ENCODE results near the gene ZCCHC13. TPM values are rescaled to one million over a fixed set of nuclear protein-coding genes. Genes with fewer than 3 reads are reported as not detected.
"Not testable (repeated sequence)": the region's sequence is repeated elsewhere in the genome, so short reads cannot be mapped to it uniquely, and the experiment has no call there.

The ZCCHC13 gene
- polyA plus RNA-seq (2011; rRNA removed) (not detected in 2 replicates), polyA plus RNA-seq (2017; fragmentation: RNase III; extraction: RNeasy Plus Mini Kit Qiagen cat#74134 plus additional on column Dnase treatment) (not detected in 3 replicates), polyA minus RNA-seq (2011; rRNA and poly(A)+ RNA removed) (not detected in 2 replicates)
- not detected in 2 replicates for polyA plus RNA-seq (2012; cell fraction: cytosol; rRNA removed)
- polyA plus RNA-seq (2012; cell fraction: nucleus; rRNA removed) = not detected in 2 replicates

DNA sequence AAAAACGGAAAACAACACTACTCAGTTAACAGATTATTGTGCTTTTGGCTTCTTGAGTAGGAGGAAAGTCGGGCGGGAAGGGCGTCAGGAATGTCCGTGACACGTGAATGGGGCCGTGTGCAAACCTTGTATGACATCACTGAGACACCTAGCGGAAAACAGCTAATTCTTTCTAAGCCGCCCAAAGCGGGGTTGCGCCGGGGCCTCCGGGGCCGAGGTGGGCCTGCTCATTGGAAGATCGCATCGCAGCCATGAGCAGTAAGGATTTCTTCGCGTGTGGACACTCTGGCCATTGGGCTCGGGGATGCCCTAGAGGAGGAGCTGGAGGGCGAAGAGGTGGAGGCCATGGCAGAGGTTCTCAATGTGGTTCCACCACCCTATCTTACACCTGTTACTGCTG is at the start of gene ZCCHC13:
Gene ZCCHC13 (plus strand): TSS at position 165 of the 400 bp plus-strand sequence. CDS start 87 bp downstream, at position 252.
- TF ChIP-seq CHD4 (IDR thresholded peaks at IDR 0.05; ENCODE audit: borderline replicate concordance) (no peak), HOXB5 (CRISPR knock-in tag; IDR thresholded peaks at IDR 0.05) (no peak), RCOR1 (IDR thresholded peaks at IDR 0.05; ENCODE audit: low read depth, low read length) (no peak), JUN (IDR thresholded peaks at IDR 0.05) (no peak), ZSCAN20 (CRISPR knock-in tag; IDR thresholded peaks at IDR 0.05) (no peak), FOSL2 (IDR thresholded peaks at IDR 0.05) (no peak), FOSL2 (CRISPR knock-in tag; IDR thresholded peaks at IDR 0.05) (no peak), ZNF302 (CRISPR knock-in tag; IDR thresholded peaks at IDR 0.05) (no peak), RNF2 (IDR thresholded peaks at IDR 0.05; ENCODE audit: borderline replicate concordance, low read depth) (no peak)
- TF ChIP-seq, protein P1, sequence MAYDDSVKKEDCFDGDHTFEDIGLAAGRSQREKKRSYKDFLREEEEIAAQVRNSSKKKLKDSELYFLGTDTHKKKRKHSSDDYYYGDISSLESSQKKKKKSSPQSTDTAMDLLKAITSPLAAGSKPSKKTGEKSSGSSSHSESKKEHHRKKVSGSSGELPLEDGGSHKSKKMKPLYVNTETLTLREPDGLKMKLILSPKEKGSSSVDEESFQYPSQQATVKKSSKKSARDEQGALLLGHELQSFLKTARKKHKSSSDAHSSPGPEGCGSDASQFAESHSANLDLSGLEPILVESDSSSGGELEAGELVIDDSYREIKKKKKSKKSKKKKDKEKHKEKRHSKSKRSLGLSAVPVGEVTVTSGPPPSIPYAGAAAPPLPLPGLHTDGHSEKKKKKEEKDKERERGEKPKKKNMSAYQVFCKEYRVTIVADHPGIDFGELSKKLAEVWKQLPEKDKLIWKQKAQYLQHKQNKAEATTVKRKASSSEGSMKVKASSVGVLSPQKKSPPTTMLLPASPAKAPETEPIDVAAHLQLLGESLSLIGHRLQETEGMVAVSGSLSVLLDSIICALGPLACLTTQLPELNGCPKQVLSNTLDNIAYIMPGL (CRISPR knock-in tag; IDR thresholded peaks at IDR 0.05; ENCODE audit: borderline replicate concordance) = no peak
- no peak within 1 kb of the TSS for H3K4me3 ChIP-seq
- H3K9me3 ChIP-seq = no peaks in the 10 kb centered on the region
- no peaks in the 10 kb centered on the region for H3K4me1 ChIP-seq
- no peak for ATAC-seq
- WGBS (ENCODE audit: missing lambda C conversion rate) = 80% methylated on average over 9 of the region's 20 CpGs
- no peak within 1 kb of the TSS for H3K4me2 ChIP-seq
- no peak for DNase-seq (ENCODE audit: low read depth in 1 of 2, low spot score in 1 of 2)
- POLR2A ChIA-PET = no interaction called here
- H3K27ac ChIP-seq = no peak within 1 kb of the TSS
- CTCF ChIA-PET = interaction anchor here (0.7 kb wide), 1 partner anchor 28 kb away, joined by 5 read pairs; no protein-coding TSS in a partner anchor
- no peak for FAIRE-seq

DNA sequence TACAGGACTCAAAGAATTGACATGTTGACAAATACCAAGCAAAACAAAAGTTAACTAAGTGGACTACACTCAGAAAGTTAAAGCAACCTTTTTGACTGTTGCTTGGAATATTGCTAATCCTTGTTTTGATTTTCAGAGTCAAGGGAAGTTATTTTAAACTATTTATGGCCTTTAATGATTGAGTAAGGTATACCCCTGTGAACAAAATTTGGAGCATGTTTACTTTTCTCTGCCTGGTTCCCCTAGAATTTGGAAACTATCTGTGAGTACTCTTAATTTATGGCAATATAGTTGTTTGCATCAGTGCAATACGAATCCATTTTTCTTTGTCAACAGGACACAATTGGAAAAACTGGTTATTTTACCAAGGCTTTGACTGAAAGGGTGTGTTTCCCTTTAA is 45.9 kb upstream of the ZCCHC13 start:
- WGBS (ENCODE audit: missing lambda C conversion rate) = 73% methylated on average over 1 of the region's 1 CpG
- H3K4me2 ChIP-seq; CTCF ChIA-PET; DNase-seq (ENCODE audit: low read depth in 1 of 2, low spot score in 1 of 2); H3K4me3 ChIP-seq; FAIRE-seq; H3K9me3 ChIP-seq; ATAC-seq; POLR2A ChIA-PET: not testable (repeated sequence)
- H3K27ac ChIP-seq = 0 out of 6 replicates have a peak overlapping the region, but pooled peaks of 1 of the 2 experiments have one; percentile 20
- H3K4me1 ChIP-seq = peaks cover 65% of the 10 kb centered on the region

DNA sequence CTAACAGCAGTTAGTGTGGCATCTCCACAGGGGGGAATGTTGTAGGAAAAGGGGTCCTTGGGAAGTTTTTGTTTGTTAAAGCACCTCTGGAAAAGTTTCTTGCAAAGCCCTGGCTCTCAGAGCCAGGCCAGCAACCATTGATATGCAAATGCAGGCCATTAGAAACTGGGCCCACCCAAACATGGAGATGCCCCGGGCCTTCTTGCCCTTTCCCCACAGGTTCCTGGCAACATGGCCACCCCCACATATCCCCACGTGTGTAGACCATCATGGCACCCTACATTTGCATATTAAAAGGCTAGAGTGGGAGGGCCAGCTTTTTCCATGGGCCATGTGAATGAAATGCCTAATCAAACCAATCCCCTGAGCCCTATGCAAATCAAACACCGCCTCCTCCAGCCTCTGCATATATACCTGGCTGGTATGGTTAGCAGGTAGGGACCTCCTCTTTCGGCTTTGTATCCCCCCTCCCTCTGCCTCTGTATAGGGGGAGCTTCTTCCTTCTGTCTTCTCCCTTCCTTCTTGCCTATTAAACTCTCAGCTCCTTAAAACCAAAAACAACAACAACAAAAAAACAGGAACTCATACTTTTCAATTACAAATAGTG is 44.0 kb upstream of the ZCCHC13 start:
- H3K4me3 ChIP-seq = no peak overlapping the region
- FAIRE-seq (no peak), DNase-seq (ENCODE audit: low read depth in 1 of 2, low spot score in 1 of 2) (no peak), ATAC-seq (no peak)
- 86% methylated on average over 4 of the region's 4 CpGs for WGBS (ENCODE audit: missing lambda C conversion rate)
- no peaks in the 10 kb centered on the region for H3K9me3 ChIP-seq
- no peak overlapping the region for H3K4me2 ChIP-seq
- ChIA-PET CTCF (no interaction called here), POLR2A (interaction anchor here (1.2 kb wide), 1 partner anchor 9 kb away, joined by 3 read pairs; no protein-coding TSS in a partner anchor)
- H3K27ac ChIP-seq = peak overlapping the region in 1 of 2 experiments; percentile 62; a peak in 3 of 6 replicates
- H3K4me1 ChIP-seq = peaks cover 68% of the 10 kb centered on the region
- TF ChIP-seq POLR2AphosphoS2 (conservative IDR thresholded peaks at IDR 0.05; ENCODE audit: low read length) (no peak), TP53 (CRISPR knock-in tag; IDR thresholded peaks at IDR 0.05) (no peak), RCOR1 (IDR thresholded peaks at IDR 0.05; ENCODE audit: low read depth, low read length) (no peak), FOXS1 (CRISPR knock-in tag; IDR thresholded peaks at IDR 0.05) (no peak), KDM5A (IDR thresholded peaks at IDR 0.05) (no peak), RAD21 (conservative IDR thresholded peaks at IDR 0.05 in 1 of 2, IDR thresholded peaks at IDR 0.05 in 1 of 2) (no peak), ESRRA (IDR thresholded peaks at IDR 0.05; ENCODE audit: borderline replicate concordance, low read length) (no peak), ZC3H11A (IDR thresholded peaks at IDR 0.05) (no peak), POLR2A (IDR thresholded peaks at IDR 0.05; ENCODE audit: low read length) (no peak), NFE2L2 (conservative IDR thresholded peaks at IDR 0.05; ENCODE audit: low read length) (no peak), SREBF2 (IDR thresholded peaks at IDR 0.05) (no peak), FOSL2 (IDR thresholded peaks at IDR 0.05) (no peak), FOSL2 (CRISPR knock-in tag; IDR thresholded peaks at IDR 0.05) (no peak), CHD4 (IDR thresholded peaks at IDR 0.05; ENCODE audit: borderline replicate concordance) (no peak), SMC3 (IDR thresholded peaks at IDR 0.05) (no peak)
- TF ChIP-seq, protein P2, sequence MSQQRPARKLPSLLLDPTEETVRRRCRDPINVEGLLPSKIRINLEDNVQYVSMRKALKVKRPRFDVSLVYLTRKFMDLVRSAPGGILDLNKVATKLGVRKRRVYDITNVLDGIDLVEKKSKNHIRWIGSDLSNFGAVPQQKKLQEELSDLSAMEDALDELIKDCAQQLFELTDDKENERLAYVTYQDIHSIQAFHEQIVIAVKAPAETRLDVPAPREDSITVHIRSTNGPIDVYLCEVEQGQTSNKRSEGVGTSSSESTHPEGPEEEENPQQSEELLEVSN (IDR thresholded peaks at IDR 0.05; ENCODE audit: borderline replicate concordance, low read depth) = no peak

Data from A549 (cell line).